Activated naive CD8-positive, alpha-beta T cell (primary cell): Measurements from ENCODE around the gene CELF4.

Experiments used
- H3K27ac Mint-ChIP-seq: one replicate; pipeline ENCODE4 v1.8.0; 2021; ENCODE audit warnings: mixed read lengths
- H3K27me3 Mint-ChIP-seq: one replicate; pipeline ENCODE4 v1.8.0; 2021; ENCODE audit warnings: mixed read lengths
- H3K36me3 Mint-ChIP-seq: one replicate; pipeline ENCODE4 v1.8.0; 2021; ENCODE audit warnings: mixed read lengths
- H3K4me1 Mint-ChIP-seq: one replicate; pipeline ENCODE4 v1.8.0; 2021; ENCODE audit warnings: low read depth, mixed read lengths
- H3K4me3 Mint-ChIP-seq: one replicate; pipeline ENCODE4 v1.8.0; 2021; ENCODE audit warnings: mild to moderate bottlenecking, mixed read lengths
- H3K9me3 Mint-ChIP-seq: one replicate; pipeline ENCODE4 v1.8.0; 2021; ENCODE audit warnings: low read depth, mixed read lengths

The CELF4 gene

DNA sequence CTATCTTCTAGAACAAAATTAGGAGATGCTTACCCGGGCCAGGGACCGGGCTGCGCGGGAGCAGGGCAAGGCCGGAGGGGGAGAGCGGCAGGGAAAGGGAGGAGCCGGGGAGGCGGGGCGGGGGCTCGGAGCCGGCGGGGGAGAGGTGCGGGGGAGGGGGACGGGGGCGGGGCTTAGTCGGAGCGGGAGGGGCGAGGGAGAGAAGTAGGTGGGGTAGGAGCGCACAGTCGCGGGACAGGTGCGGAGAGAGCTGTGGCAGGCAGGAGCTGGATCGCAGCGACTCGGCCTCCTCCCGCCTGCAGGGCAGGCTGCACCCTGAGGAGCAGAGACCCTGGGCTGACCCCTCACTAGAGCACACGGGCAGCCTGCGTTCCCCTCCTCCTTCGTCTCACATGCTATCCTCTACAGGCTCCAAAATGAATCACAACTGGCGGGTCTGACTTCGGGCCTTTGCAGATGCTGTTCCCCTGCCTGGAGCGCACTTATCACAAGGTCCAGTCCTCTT lies 290.3 kb downstream of the CELF4 start:
- H3K4me1 Mint-ChIP-seq = peaks cover 1% of the 10 kb centered on the region
- peaks cover 17% of the 10 kb centered on the region for H3K27me3 Mint-ChIP-seq
- no peak overlapping the region for H3K27ac Mint-ChIP-seq
- H3K4me3 Mint-ChIP-seq = no peak overlapping the region
- H3K36me3 Mint-ChIP-seq = no peaks in the 10 kb centered on the region
- H3K9me3 Mint-ChIP-seq = no peaks in the 10 kb centered on the region

DNA sequence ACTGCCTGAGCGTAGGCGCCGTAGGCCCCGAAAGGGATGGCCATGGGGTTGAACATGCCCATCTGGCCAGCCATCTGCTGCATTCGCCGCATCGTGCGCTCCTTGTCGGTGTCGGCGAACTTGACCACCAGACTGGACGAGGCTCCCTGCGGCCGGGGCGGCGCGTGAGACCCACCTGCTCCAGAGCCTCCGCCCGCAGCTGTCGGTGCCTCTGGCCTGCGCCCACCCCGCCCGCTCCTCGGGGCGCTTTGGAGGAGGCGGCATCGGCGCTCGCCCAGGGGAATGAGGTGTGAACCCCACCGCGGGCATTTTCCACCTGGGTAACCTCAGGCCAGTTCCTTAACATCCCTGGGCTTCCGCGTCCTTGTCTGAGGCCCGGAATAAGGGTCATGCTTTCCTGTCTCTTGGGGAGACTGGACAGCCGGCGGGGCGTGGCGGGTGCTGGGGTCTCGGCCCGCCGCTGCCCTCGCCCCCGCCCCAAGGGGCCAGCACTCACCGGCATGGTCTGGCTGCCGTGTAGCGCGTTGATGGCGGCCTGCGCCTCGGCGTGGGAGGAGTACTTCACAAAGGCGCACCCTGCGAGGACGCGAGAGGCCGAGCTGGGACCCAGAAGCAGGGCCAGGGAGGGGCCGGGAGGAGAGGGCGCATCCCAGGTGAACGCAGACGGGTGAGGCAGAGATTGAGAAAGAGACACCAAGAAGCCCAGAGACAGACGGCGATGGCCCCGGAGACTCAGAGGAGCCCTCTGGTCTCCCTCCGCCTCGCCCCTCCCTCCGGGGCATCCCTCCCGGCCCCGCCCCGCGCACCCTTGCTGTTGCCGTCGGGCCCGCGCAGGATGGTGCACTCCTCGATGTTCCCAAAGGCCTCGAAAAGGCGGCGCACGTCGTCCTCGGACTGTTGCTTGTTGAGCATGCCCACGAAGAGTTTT lies 291.0 kb downstream of the CELF4 start:
- H3K27ac Mint-ChIP-seq = no peak overlapping the region
- H3K4me1 Mint-ChIP-seq = peaks cover 1% of the 10 kb centered on the region
- H3K27me3 Mint-ChIP-seq = peaks cover 17% of the 10 kb centered on the region
- no peaks in the 10 kb centered on the region for H3K9me3 Mint-ChIP-seq
- H3K4me3 Mint-ChIP-seq = no peak overlapping the region
- H3K36me3 Mint-ChIP-seq = no peaks in the 10 kb centered on the region

DNA sequence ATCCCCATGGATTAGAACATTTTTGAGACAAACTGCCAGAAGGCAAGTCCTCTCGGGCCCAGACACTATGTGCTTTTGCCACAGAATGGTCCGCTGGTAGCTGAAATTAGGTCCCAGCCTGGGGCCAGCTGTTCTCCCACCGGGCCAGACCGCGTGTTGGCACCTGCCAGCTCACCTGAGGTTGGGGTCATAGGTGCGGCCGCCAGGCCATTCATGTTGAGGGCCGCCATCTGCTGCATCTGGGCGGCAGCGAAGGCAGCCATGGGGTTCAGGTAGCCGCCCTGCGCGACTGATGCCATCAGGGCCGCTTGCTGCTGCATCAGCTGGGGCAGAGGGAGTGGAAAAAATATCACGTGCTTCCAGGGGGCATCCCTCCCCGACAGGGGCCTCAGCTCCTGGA lies 292.8 kb downstream of the CELF4 start:
- Mint-ChIP-seq H3K27ac (no peak overlapping the region), H3K36me3 (no peaks in the 10 kb centered on the region), H3K9me3 (no peaks in the 10 kb centered on the region), H3K27me3 (peaks cover 13% of the 10 kb centered on the region), H3K4me1 (peaks cover 1% of the 10 kb centered on the region), H3K4me3 (no peak overlapping the region)

DNA sequence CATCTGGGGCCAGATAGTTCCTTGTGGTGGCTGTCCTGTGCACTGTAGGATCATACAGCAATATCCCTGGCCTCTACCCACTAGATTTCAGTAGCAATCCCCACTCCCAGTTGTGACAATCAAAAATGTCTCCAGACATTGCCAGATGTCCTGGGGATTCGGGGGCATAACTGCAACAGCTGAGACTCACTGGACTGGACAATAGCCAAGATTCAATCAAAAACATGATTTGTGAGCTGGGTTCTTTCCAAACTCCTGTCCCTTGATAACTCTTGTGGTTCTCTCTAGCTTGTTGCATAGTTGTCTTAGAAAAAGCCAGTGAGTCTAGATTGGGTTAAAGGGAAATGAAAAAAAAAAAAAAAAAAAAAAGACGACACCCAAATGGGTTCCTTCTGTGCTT lies 293.4 kb downstream of the CELF4 start:
- Mint-ChIP-seq H3K27me3 (peaks cover 11% of the 10 kb centered on the region), H3K4me1 (peaks cover 1% of the 10 kb centered on the region), H3K36me3 (no peaks in the 10 kb centered on the region), H3K27ac (no peak overlapping the region), H3K4me3 (no peak overlapping the region), H3K9me3 (no peaks in the 10 kb centered on the region)

DNA sequence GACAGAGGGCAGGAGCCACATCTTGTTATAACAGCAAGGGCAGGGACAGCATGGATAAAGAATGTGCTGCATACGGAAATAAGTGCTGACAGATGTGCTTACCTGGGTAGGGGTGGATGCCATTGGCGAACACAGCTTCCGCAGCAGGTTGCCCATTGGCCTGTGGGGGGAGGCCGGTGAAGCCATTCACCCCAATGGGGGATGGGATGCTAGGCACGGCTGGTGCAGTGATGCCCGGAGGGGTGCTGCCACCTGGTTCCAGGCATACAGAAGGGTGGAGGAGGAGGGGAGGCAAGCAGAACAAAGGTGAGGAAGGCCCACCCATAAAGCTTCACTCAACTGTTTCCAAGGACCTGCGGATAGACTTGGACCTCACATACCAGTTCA lies 294.9 kb downstream of the CELF4 start:
- H3K9me3 Mint-ChIP-seq = no peaks in the 10 kb centered on the region
- no peaks in the 10 kb centered on the region for H3K36me3 Mint-ChIP-seq
- peaks cover 1% of the 10 kb centered on the region for H3K4me1 Mint-ChIP-seq
- H3K27me3 Mint-ChIP-seq = peaks cover 6% of the 10 kb centered on the region
- H3K4me3 Mint-ChIP-seq = no peak overlapping the region
- no peak overlapping the region for H3K27ac Mint-ChIP-seq

DNA sequence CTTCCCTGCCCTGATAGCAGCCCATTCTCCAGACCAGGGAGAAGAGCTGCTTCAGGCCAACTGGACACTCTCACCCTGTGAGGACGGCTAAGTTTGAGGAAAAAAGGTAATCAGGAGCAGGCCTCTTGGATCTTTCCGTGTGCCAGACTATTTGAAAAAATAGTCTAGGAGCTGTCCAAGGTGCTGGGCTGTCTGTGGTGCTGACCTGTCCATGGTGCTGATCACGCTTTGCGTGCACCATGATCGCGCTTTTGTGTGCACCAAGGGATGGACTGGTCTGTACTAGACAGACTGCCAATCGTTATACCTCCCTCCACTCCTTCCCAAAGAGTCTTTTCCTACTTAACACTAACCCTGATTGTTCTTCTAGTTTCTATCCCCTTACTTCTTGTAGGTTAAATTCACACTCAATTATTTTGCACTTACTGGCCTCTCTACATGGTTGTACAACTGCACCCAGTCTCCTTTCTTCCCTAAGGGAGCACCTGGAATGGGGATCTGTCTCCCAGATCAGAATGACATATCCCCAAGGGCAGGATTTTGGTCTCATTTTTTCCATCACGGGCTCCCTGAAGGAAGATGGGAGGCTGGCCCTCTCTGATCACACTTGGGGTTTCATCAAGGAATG lies 295.4 kb downstream of the CELF4 start:
- Mint-ChIP-seq H3K9me3 (no peaks in the 10 kb centered on the region), H3K4me3 (no peak overlapping the region), H3K4me1 (no peaks in the 10 kb centered on the region), H3K27me3 (peaks cover 4% of the 10 kb centered on the region), H3K27ac (no peak overlapping the region), H3K36me3 (no peaks in the 10 kb centered on the region)

DNA sequence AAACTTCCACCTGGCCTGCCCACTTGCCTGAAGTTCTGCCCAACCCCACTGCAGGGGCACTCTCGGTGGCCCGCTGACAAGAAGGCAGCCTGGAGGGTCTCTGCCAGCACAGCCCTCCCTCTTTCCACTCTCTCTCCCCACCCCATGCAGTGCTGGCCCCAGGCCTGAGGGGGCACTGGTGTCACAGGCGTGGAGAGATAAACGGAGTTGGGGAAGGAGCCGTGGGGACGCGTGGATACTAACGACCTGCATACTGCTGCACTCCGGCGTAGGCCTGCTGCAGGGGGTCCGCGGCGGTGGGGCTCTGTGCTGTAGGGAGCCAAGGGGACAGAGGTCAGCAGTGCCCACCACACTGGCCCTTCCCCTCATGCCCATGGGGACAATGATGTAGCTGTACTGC lies 299.3 kb downstream of the CELF4 start:
- H3K4me3 Mint-ChIP-seq = no peak overlapping the region
- H3K36me3 Mint-ChIP-seq = no peaks in the 10 kb centered on the region
- H3K27ac Mint-ChIP-seq = no peak overlapping the region
- peaks cover 6% of the 10 kb centered on the region for H3K27me3 Mint-ChIP-seq
- H3K4me1 Mint-ChIP-seq = no peaks in the 10 kb centered on the region
- H3K9me3 Mint-ChIP-seq = no peaks in the 10 kb centered on the region

DNA sequence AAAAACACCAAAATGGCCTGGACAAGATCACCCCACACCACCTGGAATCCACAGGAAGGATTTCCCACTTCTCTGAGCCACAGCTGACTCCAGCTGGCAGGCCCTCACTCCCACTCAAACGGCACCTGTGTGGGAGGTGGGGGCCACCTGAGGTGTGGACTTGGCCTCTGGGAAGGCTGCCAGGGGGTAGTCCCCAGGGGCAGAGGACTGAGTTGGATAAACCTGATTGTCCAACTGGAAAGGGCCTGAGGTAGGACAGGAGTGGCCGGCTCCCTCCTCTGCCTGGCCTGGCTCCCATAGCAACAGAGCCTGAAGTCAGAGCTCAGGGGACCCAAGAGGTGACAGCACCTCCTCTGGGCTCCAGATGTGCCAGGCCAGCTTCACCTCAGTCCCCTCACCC lies 300.2 kb downstream of the CELF4 start:
- Mint-ChIP-seq H3K27me3 (peaks cover 6% of the 10 kb centered on the region), H3K4me3 (no peak overlapping the region), H3K36me3 (no peaks in the 10 kb centered on the region), H3K9me3 (no peaks in the 10 kb centered on the region), H3K27ac (no peak overlapping the region), H3K4me1 (no peaks in the 10 kb centered on the region)

DNA sequence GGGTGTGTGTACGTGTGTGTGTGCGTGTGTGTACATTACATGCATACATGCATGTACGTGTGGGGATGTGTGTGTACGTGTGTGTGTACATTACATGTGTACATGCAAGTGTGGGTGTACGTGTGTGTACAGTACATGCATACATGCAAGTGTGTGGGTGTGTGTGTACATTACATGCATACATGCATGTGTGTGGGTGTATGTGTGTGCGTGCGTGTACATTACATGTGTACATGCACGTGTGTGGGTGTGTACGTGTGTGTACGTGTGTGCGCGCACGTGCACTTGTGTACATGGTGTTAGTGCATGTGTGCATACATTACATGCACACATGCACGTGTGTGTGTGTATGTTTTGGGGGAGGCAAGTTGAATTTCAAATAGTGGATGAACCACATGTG lies 300.6 kb downstream of the CELF4 start:
- peaks cover 6% of the 10 kb centered on the region for H3K27me3 Mint-ChIP-seq
- H3K36me3 Mint-ChIP-seq = no peaks in the 10 kb centered on the region
- no peak overlapping the region for H3K4me3 Mint-ChIP-seq
- H3K27ac Mint-ChIP-seq = no peak overlapping the region
- H3K4me1 Mint-ChIP-seq = no peaks in the 10 kb centered on the region
- no peaks in the 10 kb centered on the region for H3K9me3 Mint-ChIP-seq

DNA sequence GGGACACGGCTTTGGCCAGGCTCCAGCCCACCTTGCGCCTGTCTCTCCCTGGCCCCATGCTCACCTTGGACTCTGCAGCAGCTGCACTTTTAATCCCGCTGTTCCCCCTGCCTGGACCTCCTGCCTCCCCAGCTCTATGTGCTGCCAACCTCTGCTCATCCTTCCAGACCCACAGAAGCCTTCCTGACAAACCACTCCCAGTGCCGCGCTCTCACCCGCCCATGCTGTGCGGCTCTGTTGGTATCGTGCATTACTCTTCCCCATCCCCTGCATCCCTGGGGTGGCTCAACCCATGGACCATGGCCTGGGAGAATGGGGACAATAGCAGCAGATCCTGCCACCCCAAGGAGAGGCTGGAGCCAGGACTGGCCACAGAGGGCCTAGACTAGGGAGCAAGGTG lies 303.6 kb downstream of the CELF4 start:
- H3K4me1 Mint-ChIP-seq = no peaks in the 10 kb centered on the region
- no peaks in the 10 kb centered on the region for H3K9me3 Mint-ChIP-seq
- H3K36me3 Mint-ChIP-seq = no peaks in the 10 kb centered on the region
- no peak overlapping the region for H3K4me3 Mint-ChIP-seq
- H3K27me3 Mint-ChIP-seq = peaks cover 8% of the 10 kb centered on the region
- no peak overlapping the region for H3K27ac Mint-ChIP-seq

DNA sequence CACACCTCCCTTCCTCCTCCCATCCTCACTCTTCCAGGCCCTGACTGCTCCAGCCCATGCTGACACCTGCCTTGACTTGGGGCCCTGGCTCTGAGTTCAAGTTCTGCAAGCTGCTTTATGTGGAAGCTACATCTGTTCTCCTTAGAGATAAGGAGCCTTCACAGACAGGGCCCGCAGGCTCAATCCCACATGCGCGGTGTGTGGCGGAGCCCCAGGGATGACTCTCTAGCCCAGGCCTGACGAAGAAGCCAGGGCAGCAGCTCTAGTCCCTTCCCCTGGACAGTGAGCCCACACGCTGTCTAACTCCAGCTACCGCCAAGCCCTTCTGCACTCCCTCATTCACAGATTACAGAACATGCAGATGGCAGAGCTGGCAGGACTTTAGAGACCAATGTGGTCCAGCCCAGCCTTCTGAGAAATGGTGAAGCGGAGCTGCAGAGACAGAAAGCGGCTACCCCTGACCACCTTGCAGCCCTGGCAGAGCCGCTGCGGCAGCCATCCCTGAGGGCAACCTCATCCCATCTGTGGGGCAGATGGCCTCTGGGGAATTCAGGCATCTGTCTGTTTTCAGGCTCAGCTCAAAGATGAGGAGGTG lies 304.3 kb downstream of the CELF4 start:
- no peaks in the 10 kb centered on the region for H3K9me3 Mint-ChIP-seq
- H3K4me3 Mint-ChIP-seq = no peak overlapping the region

DNA sequence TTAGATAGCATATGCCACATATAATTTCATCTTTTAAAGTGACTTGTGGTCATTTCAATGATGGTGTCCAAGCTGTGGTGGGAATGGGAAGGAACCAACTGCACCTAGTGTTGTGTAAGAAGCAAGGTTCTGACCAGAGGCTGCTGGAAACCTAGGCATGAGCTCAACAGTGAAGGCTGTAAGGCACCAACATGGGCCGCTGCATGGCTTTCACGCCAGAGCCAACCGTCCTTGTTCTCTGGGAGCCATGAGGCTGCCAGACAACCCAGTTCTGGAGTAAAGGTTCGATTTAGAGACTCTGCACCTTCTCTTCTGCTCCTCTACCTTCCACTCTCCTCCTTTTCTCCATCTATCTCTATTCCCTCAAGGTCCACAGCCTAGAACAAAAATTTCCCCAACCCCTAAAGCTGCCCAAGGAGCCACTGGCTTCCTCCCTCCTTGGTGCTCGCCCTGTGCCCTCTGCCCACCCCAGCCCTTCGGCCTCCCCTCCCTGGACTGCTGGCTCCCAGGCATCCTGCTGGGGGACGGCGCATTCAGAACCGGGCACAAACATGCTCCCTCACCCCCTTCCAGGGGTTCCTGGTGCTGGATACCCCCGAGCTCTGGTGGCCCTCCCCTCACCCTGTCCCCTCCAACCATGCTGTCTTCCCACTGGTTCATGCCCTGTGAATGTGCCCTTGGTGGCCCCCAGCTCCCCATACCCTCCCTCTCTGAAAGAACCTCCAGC lies 305.1 kb downstream of the CELF4 start:
- peaks cover under 1% of the 10 kb centered on the region for H3K4me1 Mint-ChIP-seq
- H3K4me3 Mint-ChIP-seq = no peak overlapping the region
- H3K9me3 Mint-ChIP-seq = no peaks in the 10 kb centered on the region
- peaks cover 12% of the 10 kb centered on the region for H3K27me3 Mint-ChIP-seq
- no peaks in the 10 kb centered on the region for H3K36me3 Mint-ChIP-seq
- no peak overlapping the region for H3K27ac Mint-ChIP-seq

More for the DNA sequence above, 304.3 kb downstream of the CELF4 start:
- Mint-ChIP-seq H3K4me1 (no peaks in the 10 kb centered on the region), H3K36me3 (no peaks in the 10 kb centered on the region), H3K27me3 (peaks cover 11% of the 10 kb centered on the region), H3K27ac (no peak overlapping the region)

DNA sequence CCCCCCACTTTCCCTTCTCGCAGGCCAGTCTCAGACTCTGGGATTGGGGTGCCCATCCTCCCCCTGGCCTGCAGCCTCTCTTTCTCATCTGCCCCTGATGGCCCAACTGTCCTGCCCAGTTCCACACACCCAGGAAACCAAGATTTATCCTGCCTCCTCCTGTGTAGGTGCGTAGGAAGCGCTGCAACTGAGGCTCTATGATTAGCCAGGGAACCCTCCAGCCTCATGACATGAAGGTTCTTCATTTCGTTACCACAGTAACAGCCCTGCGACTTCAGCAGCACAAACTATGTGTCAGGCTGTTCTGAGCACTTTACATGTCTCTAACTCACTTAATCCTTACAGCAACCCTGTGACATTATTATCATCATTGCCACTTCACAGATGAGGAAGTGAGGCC lies 305.9 kb downstream of the CELF4 start:
- Mint-ChIP-seq H3K4me3 (no peak overlapping the region), H3K27ac (no peak overlapping the region), H3K27me3 (peaks cover 18% of the 10 kb centered on the region), H3K4me1 (peaks cover 5% of the 10 kb centered on the region), H3K36me3 (no peaks in the 10 kb centered on the region), H3K9me3 (no peaks in the 10 kb centered on the region)

DNA sequence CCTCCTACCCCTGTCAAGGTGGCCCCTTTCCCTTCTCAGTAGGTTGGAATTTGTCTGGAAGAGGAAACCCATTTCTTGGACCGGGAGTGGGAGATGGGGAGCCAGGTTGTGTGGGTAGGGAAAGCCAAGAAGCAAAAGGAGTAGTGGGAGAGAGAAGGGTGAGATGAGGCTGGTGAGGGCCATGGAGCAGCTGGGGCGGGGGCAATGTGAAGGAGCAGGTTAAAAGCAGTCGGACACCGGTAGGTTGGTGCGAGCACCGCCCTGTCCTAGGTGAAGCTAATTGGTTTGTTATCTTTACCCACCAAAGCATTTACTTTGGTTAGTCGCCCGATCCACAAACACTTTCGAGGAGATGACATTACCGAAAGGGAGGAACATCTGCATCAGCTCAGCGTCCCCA lies 306.8 kb downstream of the CELF4 start:
- H3K27ac Mint-ChIP-seq = no peak overlapping the region
- no peaks in the 10 kb centered on the region for H3K9me3 Mint-ChIP-seq
- H3K4me3 Mint-ChIP-seq = no peak overlapping the region
- H3K4me1 Mint-ChIP-seq = peaks cover 8% of the 10 kb centered on the region
- H3K27me3 Mint-ChIP-seq = peaks cover 21% of the 10 kb centered on the region
- H3K36me3 Mint-ChIP-seq = no peaks in the 10 kb centered on the region

DNA sequence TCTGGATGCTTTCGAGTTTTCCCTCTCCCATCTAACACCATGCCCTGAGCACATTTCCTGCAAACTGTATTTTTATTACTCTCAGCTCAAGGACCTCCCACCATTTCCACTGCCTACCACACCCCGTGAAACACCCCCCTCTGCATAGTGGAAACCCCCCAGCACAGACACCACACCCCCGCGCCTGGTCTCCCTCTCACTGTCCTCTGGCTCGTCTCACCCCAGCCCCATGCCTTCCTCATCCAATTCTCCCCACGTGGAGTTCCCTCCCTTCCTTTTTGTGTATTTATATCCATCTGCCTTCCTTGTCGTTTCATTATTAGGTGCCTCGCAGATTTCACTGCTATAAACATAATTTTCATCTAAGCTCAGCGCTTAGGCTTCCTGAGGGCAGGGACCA lies 307.5 kb downstream of the CELF4 start:
- peaks cover 21% of the 10 kb centered on the region for H3K27me3 Mint-ChIP-seq
- no peak overlapping the region for H3K4me3 Mint-ChIP-seq
- H3K27ac Mint-ChIP-seq = no peak overlapping the region
- no peaks in the 10 kb centered on the region for H3K9me3 Mint-ChIP-seq
- H3K36me3 Mint-ChIP-seq = no peaks in the 10 kb centered on the region
- H3K4me1 Mint-ChIP-seq = peaks cover 8% of the 10 kb centered on the region
